HG03460 (cell line): ENCODE results near the gene NTMT2.
"Not testable (repeated sequence)": the region's sequence is repeated elsewhere in the genome, so short reads cannot be mapped to it uniquely, and the experiment has no call there.

ENCODE experiments used
- ATAC-seq: cut with Tn5 transposase; IDR thresholded peaks from one replicate; pipeline ENCODE4 v1.9.1; 2021; ENCODE audit not compliant: unreplicated experiment

The NTMT2 gene

GRCh38 chr1:170145770-170146676 lies at the start of gene NTMT2:
Gene NTMT2 (plus strand): TSS chr1:170145959. CDS start chr1:170146108, 149 bp downstream.
- no peak for ATAC-seq

- no peak for ATAC-seq
These were observed 49.6 kb upstream of the NTMT2 start for GRCh38 chr1:170095976-170096748.

- ATAC-seq, result no peak
These were observed 48.9 kb upstream of the NTMT2 start for GRCh38 chr1:170096806-170097340.

- ATAC-seq, result no peak
These were observed 48.3 kb upstream of the NTMT2 start for GRCh38 chr1:170097449-170097948.

- not testable (repeated sequence) for ATAC-seq
These were observed 32.6 kb upstream of the NTMT2 start for GRCh38 chr1:170113140-170113539.

GRCh38 chr1:170114906-170115305 lies 30.9 kb upstream of the NTMT2 start:
- no peak for ATAC-seq

- ATAC-seq, result no peak
These were observed 23.4 kb upstream of the NTMT2 start for GRCh38 chr1:170122366-170122765.

- ATAC-seq, result no peak
These were observed 20.5 kb upstream of the NTMT2 start for GRCh38 chr1:170125269-170125668.

GRCh38 chr1:170126696-170127095 lies 19.1 kb upstream of the NTMT2 start:
- ATAC-seq, result peak; percentile 96

- no peak for ATAC-seq
These were observed 14.3 kb upstream of the NTMT2 start for GRCh38 chr1:170131450-170131849.

GRCh38 chr1:170131984-170132383 lies 13.8 kb upstream of the NTMT2 start:
- no peak for ATAC-seq

- ATAC-seq, result no peak
These were observed 11.8 kb upstream of the NTMT2 start for GRCh38 chr1:170133766-170134495.

GRCh38 chr1:170134521-170134920 lies 11.2 kb upstream of the NTMT2 start:
- ATAC-seq, result no peak

GRCh38 chr1:170140371-170140770 lies 5.4 kb upstream of the NTMT2 start:
- no peak for ATAC-seq

- ATAC-seq, result no peak
These were observed 698 bp upstream of the NTMT2 start for GRCh38 chr1:170145061-170145460.

- no peak for ATAC-seq
These were observed 1.0 kb downstream of the NTMT2 start for GRCh38 chr1:170146720-170147263.

GRCh38 chr1:170149241-170149640 lies 3.5 kb downstream of the NTMT2 start:
- ATAC-seq, result no peak

- no peak for ATAC-seq
These were observed 4.3 kb downstream of the NTMT2 start for GRCh38 chr1:170150016-170150415.

- ATAC-seq, result no peak
These were observed 5.2 kb downstream of the NTMT2 start for GRCh38 chr1:170150921-170151320.

GRCh38 chr1:170153417-170153816 lies 7.7 kb downstream of the NTMT2 start:
- no peak for ATAC-seq

- ATAC-seq, result no peak
These were observed 9.3 kb downstream of the NTMT2 start for GRCh38 chr1:170155055-170155454.
